Spleen (tissue), 7 donors: ENCODE measurements around the gene VASN.

ENCODE experiments used
- CTCF ChIP-seq, 11 experiments: fragments of 200-600 bp in 7 of 11; fragments of 450-650 bp in 4 of 11; sonication (generic) in 4 of 11; IDR thresholded peaks in 8 of 11; conservative IDR thresholded peaks in 3 of 11; 1 replicate in 7 of 11; 2 replicates in 4 of 11; pipeline versions ENCODE4 v1.4.0 to v1.8.0; 2016 to 2021; ENCODE audit warnings: antibody characterized with exemption in 11 of 11, inconsistent platforms in 4 of 11, mild to moderate bottlenecking in 1 of 11
- POLR2A ChIP-seq, 3 donors: fragments of 450-650 bp; IDR thresholded peaks; one replicate each; pipeline ENCODE4 v1.5.1; 2017; ENCODE audit warnings: antibody characterized with exemption in 3 of 3, mild to moderate bottlenecking in 1 of 3
- donor health status: DM: no; HTN: no; CAD: no; lungs with moderate emphysema.
- donor health status: DM: no; HTN: no; CAD: no.
- donor health status: DM: no; HTN: no; CAD: no.

GRCh38 chr16:4367393-4367856, 4.2 kb upstream of the VASN start:
- TF ChIP-seq CTCF (IDR thresholded peaks at IDR 0.05 in 8 of 11, conservative IDR thresholded peaks at IDR 0.05 in 3 of 11) (no peak), POLR2A (IDR thresholded peaks at IDR 0.05) (no peak)
